BE2C (cell line): ENCODE results near the gene VWC2L.

ENCODE experiments used
- DNase-seq: peaks from one replicate; pipeline ENCODE4 v3.0.0-alpha.2; 2020
- H3K27me3 ChIP-seq: fragments of 250-450 bp; sonication (Bioruptor Pico); 2 replicates; pipeline ENCODE4 v1.5.1; 2020; ENCODE audit warnings: mild to moderate bottlenecking
- H3K36me3 ChIP-seq: fragments of 250-450 bp; sonication (Bioruptor Pico); 2 replicates; pipeline ENCODE4 v1.5.1; 2020; ENCODE audit warnings: mild to moderate bottlenecking
- H3K4me1 ChIP-seq: fragments of 250-450 bp; sonication (Bioruptor Pico); 2 replicates; pipeline ENCODE4 v1.5.1; 2020
- H3K4me3 ChIP-seq: 2 replicates; pipeline ENCODE4 v1.5.1; 2011; ENCODE audit warnings: low read depth, low read length
- H3K9me3 ChIP-seq: fragments of 250-450 bp; sonication (Bioruptor Pico); 2 replicates; pipeline ENCODE4 v1.5.1; 2020
- TF ChIP-seq, protein P1 (sequence below): IDR thresholded peaks from 2 replicates; pipeline ENCODE4 v1.5.1; 2012; ENCODE audit warnings: mild to moderate bottlenecking, low read depth, low read length

Gene VWC2L

DNA sequence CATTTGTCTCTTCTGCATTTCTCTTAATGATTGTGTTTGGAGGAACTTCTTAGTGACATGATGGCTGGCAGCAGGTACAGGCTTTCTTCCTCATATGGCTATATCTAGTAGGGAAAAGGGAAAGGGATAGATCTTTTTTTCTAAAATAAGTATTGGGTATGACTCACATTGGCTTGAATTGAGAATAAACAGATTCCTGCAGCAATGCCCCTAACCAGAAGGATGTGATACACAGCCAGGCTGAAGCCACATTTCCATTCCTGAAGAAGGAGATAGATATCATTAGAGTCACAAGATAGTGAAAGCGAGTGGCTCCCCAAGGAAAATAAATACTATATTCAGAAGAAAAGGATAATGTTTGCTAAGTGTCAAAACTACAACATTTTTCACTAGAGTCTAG lies 61.1 kb downstream of the VWC2L start:
- H3K36me3 ChIP-seq = no peaks in the 10 kb centered on the region
- DNase-seq = no peak
- no peaks in the 10 kb centered on the region for H3K9me3 ChIP-seq
- no peak overlapping the region for H3K4me3 ChIP-seq
- no peaks in the 10 kb centered on the region for H3K27me3 ChIP-seq
- TF ChIP-seq, protein P1, sequence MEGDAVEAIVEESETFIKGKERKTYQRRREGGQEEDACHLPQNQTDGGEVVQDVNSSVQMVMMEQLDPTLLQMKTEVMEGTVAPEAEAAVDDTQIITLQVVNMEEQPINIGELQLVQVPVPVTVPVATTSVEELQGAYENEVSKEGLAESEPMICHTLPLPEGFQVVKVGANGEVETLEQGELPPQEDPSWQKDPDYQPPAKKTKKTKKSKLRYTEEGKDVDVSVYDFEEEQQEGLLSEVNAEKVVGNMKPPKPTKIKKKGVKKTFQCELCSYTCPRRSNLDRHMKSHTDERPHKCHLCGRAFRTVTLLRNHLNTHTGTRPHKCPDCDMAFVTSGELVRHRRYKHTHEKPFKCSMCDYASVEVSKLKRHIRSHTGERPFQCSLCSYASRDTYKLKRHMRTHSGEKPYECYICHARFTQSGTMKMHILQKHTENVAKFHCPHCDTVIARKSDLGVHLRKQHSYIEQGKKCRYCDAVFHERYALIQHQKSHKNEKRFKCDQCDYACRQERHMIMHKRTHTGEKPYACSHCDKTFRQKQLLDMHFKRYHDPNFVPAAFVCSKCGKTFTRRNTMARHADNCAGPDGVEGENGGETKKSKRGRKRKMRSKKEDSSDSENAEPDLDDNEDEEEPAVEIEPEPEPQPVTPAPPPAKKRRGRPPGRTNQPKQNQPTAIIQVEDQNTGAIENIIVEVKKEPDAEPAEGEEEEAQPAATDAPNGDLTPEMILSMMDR = no peak
- H3K4me1 ChIP-seq = no peaks in the 10 kb centered on the region

DNA sequence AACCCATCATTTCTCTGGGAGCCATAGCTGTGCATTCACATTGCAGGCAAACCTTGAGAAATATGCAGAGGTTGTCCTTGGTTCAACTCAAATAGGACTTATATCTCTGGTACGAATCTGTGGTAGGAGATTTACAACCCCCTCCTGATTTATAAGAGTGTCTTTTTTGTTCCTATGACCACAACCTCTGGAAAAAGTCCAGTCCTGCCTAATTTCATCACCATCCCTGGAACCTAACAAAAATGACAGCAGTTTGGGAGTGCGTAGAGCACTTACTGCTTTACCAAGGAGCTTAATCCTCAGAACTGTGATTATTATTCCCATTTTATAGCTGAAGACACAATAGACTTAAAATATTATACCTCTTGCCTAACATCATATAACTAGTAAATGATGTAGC lies 66.5 kb downstream of the VWC2L start:
- H3K27me3 ChIP-seq = no peaks in the 10 kb centered on the region
- no peak for DNase-seq
- no peaks in the 10 kb centered on the region for H3K4me1 ChIP-seq
- no peaks in the 10 kb centered on the region for H3K36me3 ChIP-seq
- no peak overlapping the region for H3K4me3 ChIP-seq
- H3K9me3 ChIP-seq = no peaks in the 10 kb centered on the region
- TF ChIP-seq, protein P1 = no peak

DNA sequence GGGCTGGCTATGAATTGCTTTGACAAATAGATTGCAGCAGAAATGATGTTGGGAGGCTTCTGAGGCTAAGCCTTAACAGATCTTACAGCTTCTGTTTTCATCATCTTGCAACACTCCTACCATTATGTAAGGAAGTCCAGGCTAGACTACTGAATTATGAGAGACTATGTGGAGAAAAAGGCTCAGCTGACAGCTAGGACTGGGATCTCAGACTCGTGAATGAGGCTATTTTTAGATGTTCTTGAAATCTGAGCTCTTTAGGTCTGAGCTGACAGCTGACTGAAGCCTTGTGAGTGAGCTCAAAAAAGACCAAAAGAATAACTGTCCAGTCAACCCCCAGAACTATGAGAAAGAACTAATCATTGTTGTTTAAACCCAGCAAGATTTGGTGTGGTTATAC lies 70.3 kb downstream of the VWC2L start:
- Histone ChIP-seq H3K4me1 (peaks cover 19% of the 10 kb centered on the region), H3K4me3 (no peak overlapping the region), H3K36me3 (no peaks in the 10 kb centered on the region), H3K27me3 (no peaks in the 10 kb centered on the region), H3K9me3 (no peaks in the 10 kb centered on the region)
- TF ChIP-seq, protein P1 = no peak
- no peak for DNase-seq

DNA sequence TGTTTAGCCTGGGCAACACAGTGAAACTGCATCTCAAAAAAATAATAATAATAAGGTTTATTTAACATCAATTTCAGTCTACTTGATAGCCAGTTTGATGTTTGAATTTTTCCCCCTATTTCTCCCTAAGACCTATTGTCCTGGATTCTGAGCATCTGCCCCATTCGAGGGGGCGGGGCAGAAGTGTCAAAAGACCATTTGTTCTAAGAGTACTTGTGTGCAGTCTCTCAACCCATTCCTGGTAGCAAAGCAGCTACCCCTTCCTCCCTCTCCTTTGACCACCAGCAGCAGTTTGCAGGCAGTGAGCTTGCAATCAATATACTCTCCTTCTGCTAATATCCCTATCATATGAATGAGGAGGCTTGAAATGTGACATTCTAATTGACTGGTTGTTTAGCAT lies 71.9 kb downstream of the VWC2L start:
- no peaks in the 10 kb centered on the region for H3K9me3 ChIP-seq
- H3K36me3 ChIP-seq = no peaks in the 10 kb centered on the region
- TF ChIP-seq, protein P1 = no peak
- no peak for DNase-seq
- H3K27me3 ChIP-seq = no peaks in the 10 kb centered on the region
- H3K4me1 ChIP-seq = peaks cover 22% of the 10 kb centered on the region
- no peak overlapping the region for H3K4me3 ChIP-seq

DNA sequence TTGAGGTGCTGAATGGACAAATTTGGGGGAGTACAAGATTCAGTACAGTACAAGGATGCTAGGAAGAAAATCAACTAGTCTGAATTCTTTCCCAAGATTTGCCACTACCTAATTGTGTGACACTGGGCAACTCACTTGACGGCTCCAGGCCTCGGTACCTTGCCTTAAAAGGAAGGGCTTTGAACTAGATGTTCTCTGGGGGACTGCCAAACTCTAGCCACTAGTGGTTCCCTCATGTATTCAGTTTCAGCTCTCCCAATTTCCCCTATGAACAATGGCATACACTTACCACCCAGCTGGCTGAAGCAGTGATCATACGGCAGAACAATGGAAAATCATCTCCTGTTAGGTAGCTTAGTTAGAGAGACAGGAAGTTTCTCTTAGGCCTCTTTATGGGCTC lies 73.4 kb downstream of the VWC2L start:
- DNase-seq = peak; percentile 22
- TF ChIP-seq, protein P1 = no peak
- Histone ChIP-seq H3K4me3 (no peak overlapping the region), H3K36me3 (no peaks in the 10 kb centered on the region), H3K4me1 (peaks cover 26% of the 10 kb centered on the region), H3K27me3 (no peaks in the 10 kb centered on the region), H3K9me3 (no peaks in the 10 kb centered on the region)

DNA sequence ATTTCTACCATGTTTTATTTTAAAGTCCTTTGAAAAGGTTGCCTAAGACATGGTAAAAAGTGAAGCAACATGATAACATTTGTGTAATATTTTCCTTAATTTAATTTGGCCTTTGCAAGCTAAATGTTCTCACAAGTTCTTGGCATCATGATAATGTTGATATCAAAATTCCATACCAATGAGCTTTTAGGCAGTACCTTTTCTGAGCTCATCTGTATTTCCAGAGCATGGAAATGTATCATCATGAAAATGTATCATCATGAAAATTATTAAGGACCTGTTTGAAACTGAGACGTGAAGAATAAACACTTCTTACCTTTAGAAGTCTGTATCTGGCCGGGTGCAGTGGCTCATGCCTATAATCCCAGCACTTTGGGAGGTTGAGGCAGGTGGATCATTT lies 73.8 kb downstream of the VWC2L start:
- TF ChIP-seq, protein P1 = no peak
- no peak for DNase-seq
- Histone ChIP-seq H3K4me1 (peaks cover 26% of the 10 kb centered on the region), H3K27me3 (no peaks in the 10 kb centered on the region), H3K9me3 (no peaks in the 10 kb centered on the region), H3K36me3 (no peaks in the 10 kb centered on the region), H3K4me3 (no peak overlapping the region)
